Sciatic nerve (tissue), 2 donors: ENCODE measurements around the gene VSIR. TPM values are rescaled to one million over a fixed set of nuclear protein-coding genes. Genes with fewer than 3 reads are reported as not detected.
A peak's percentile ranks its signal among the peaks of the same experiment; 100 is the strongest.

Experiments used
- ATAC-seq: fragments of 200-7000 bp; cut with Tn5 transposase; one replicate; pipeline ENCODE4 v1.9.1; 2020; ENCODE audit warnings: mild to moderate bottlenecking, moderate library complexity
- DNase-seq: peaks from one replicate; pipeline ENCODE4 v3.0.0-alpha.2; 2020; ENCODE audit warnings: low spot score
- intact Hi-C: fragments of 100-400 bp; cut with DNase I; formaldehyde crosslinking; loops from one replicate; pipeline ENCODE4 v1.14.2; 2022
- total RNA-seq: library from RNA; stranded (reverse); fragmentation: NEBNext Ultra II Directional; extraction: Animal tissue kit (Norgen Biotek cat#: 25700); gene quantifications from one replicate; pipeline ENCODE4 v1.2.1, GENCODE V29; 2021
- donor health status: DM: no; HTN: no; CAD: no.
- donor health status: DM: no; HTN: no; CAD: no.

VSIR gene
- total RNA-seq, 1 donor from 2014 or later = 171 TPM

GRCh38 chr10:71723311-71723710, 50.0 kb downstream of the VSIR start:
- DNase-seq (no peak), ATAC-seq (no peak)
- intact Hi-C loops = no loop called here

- DNase-seq (no peak), ATAC-seq (no peak)
- intact Hi-C loops = no loop called here
Measured at GRCh38 chr10:71722849-71723248, 50.5 kb downstream of the VSIR start.

- intact Hi-C loops = no loop called here
- ATAC-seq (no peak), DNase-seq (no peak)
Measured at GRCh38 chr10:71721313-71721712, 52.0 kb downstream of the VSIR start.

GRCh38 chr10:71720288-71720687, 53.0 kb downstream of the VSIR start:
- intact Hi-C loops = no loop called here
- DNase-seq = no peak
- ATAC-seq = no peak

DNA sequence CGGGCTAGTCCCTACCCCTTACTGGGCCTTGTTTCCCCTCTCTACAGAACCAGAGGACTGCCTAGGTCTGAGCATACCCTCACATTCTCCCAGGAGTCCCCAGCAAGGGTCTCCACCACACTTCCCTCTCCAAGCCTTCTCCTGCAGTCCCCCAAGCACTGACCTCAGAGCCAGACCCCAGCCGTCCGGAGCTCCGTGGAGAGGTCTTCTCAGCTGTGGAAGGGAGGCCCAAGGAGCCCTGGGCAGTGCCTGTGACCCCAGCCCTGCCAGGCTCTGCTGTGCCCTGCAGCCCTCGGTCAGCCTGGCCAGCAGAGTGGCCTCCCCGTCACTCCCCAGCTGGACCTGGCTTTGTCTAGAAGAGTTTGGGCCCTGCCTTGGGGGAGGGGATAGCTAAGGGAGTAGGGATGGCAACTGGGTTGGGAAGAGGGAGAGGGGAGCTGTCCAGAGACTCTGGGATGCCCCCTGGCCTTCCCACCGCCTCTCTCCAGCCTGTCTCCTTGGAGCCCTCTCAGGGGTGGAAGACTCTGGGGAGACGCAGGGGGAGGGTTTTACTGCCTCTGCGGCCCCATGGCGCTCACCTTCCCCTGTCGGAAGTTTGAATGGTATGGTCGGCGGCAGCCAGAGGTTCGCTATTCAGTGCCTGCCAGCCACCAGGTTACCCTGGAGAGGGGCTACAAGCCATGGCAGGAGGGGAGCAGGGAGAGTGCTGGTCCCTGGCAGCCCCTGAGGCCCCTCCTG, 53.7 kb downstream of the VSIR start, which contains the start of gene C10orf105:
C10orf105 (minus strand) TSS at position 315 of the 738 bp plus-strand sequence. CDS start 3,441 bp downstream, outside the sequence.
- no peak for DNase-seq
- intact Hi-C loops = loop anchor here (5.0 kb wide), 1 partner anchor 53 kb away; the partner anchor contains the start of gene VSIR
- peak; percentile 4 for ATAC-seq

DNA sequence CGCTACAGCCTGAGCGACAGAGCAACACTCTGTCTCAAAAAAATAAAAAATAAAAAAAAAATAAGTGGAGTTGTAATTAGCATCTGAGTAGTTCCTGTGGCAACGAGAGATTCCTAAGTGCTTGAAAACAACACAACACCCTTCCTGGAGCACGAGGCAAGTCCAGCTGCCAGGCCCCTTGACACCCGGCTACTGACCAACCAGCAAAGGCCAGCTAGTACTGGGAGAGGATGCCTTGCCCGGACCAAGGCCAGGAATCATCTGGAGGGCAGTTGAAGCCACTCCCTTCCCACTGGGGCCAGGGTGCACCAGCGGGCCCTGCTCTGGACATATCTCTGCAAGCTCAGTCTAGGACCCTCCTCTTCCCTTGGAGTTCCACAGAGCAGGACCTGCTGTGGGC, 54.3 kb downstream of the VSIR start:
- DNase-seq = no peak
- intact Hi-C loops = loop anchor here (5.0 kb wide), 1 partner anchor 53 kb away; the partner anchor contains the start of gene VSIR
- ATAC-seq = peak; percentile 84

GRCh38 chr10:71718165-71718698, 55.1 kb downstream of the VSIR start:
- intact Hi-C loops = loop anchor here (5.0 kb wide), 1 partner anchor 54 kb away; the partner anchor contains the start of gene VSIR
- DNase-seq = no peak
- no peak for ATAC-seq

DNA sequence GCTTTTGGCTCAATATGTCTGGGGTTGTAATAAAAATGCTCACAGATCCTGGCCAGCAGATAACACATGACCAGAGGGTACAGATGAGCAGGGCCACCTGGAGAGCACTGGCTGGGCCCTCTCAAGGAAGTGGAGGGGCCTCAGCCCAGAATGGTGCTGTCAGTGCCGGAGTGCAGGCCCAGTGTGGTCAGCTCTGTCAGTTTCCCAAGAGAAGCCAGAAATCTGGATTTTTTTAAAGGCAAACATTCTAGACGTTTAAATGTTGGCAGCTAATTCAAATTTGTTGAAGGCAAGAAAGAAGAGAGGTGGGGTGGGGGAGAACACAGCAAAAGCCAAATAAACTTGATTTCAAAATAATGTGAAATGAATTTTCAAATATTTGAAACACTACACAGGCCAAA, 55.8 kb downstream of the VSIR start:
- intact Hi-C loops = loop anchor here (5.0 kb wide), 1 partner anchor 55 kb away; the partner anchor contains the start of gene VSIR
- ATAC-seq = no peak
- no peak for DNase-seq

DNA sequence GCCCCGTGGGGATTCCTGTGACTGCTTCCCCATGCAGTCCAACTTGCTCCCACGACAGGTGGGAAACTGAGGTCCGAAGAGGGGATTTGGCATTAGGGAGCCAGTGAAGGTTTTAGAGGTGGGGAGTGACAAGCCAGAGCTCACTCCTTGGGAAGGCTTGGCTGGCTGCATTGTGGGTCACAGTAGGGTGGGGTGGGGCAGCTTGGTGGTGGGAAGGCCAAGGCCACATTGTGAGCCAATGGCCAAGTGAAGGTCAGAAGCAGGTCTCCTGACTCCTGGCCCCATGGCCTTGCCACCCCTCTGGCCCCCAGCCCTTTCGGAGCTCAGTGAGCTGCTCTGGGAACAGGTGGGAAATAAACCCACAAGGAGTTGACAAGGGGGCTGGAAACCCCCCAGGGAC, 56.3 kb downstream of the VSIR start:
- intact Hi-C loops = loop anchor here (5.0 kb wide), 1 partner anchor 55 kb away; the partner anchor contains the start of gene VSIR
- ATAC-seq (no peak), DNase-seq (no peak)

DNA sequence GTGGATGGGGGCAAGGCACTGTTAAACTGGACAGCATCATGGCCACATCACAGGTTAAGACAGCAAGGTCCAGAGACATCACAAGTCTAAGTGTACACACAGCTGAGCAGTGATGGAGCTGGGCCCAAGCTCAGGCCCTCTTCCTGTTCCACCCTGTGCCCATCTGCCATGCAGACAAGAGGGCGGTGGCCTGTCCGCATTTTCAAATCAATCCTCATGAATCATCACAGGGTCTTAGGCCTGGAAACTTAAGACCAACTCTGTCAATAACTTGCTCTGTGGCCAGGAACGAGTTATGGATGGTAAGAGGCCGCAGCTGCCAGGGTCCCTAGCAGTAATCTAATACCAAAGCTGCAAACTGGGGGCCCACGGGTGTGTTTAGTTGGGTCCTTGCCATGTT, 56.9 kb downstream of the VSIR start:
- ATAC-seq (no peak), DNase-seq (no peak)
- intact Hi-C loops = loop anchor here (5.0 kb wide), 1 partner anchor 56 kb away; the partner anchor contains the start of gene VSIR

- no peak for ATAC-seq
- no peak for DNase-seq
- intact Hi-C loops = loop anchor here (5.0 kb wide), 1 partner anchor 56 kb away; the partner anchor contains the start of gene VSIR
Measured at GRCh38 chr10:71715860-71716259, 57.5 kb downstream of the VSIR start.

- intact Hi-C loops = loop anchor here (5.0 kb wide), 1 partner anchor 57 kb away; the partner anchor contains the start of gene VSIR
- DNase-seq = no peak
Measured at GRCh38 chr10:71715026-71715425, 58.3 kb downstream of the VSIR start.

GRCh38 chr10:71714592-71714991, 58.7 kb downstream of the VSIR start:
- DNase-seq (no peak), ATAC-seq (no peak)
- intact Hi-C loops = no loop called here

More at GRCh38 chr10:71715026-71715425, 58.3 kb downstream of the VSIR start:
- ATAC-seq = no peak

DNA sequence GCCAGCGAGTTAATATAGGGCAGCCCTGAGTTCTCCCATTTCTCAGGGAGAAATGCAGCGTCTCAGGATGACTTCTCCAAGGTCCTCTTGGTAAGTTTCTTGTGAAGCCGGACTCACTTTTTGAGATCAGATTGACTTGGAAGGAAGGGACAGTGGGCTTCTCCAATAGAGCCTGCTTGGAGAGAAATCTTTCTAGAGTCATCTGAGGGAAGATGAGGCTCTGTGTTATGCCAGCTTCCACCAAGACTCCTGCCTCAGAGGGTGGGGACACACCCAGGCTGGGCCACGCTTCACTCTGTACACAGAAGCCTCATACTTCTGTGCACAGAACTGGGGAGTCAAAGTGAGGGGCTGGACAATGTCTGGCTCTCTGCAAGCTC, 59.3 kb downstream of the VSIR start:
- no peak for DNase-seq

DNA sequence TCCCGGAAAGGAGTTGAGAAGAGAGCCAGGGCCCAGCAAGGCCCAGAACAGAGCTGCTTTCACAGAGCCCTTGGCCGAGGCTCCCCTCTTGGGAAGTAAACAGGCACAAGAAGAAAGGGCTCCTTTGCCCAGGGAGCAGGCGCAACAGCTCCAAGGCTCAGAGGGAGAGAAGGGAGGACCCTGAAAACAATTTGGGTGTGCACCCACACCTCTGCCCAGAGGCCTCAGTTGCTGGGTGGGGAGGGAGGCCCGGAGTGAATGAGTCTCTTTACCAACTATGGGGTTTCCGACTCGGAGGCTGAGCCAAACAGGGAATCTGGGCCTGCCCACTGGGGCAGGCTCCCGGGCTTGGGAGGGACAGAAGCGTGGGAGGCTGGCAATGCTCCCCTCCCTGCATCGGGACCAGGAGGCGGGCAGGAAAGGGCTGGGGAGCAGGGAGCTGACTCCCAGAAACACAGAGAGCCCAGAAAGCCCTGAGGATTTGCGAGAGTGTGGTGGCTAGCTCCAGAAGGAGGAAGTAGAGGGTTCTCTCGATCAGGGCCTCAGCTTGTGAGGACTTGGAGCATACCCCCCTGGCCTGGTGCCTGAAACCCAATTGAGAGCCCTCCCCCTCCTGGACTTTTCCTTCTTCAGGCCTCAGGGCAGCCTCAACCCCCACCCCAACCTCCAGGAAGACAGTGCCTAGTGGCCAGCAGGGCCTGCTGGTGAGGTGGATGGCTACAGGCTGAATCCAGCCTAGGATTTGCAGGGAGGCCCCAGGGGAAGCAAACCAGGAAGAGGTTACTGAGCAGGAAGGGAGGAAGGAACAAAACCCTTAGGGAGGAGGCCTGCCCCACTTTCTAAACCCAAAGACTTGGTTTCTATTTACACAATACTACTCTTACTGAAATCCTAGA, 59.9 kb downstream of the VSIR start:
- intact Hi-C loops = no loop called here
- ATAC-seq (peak; percentile 87), DNase-seq (peak; percentile 93)

More for the DNA sequence above, 59.3 kb downstream of the VSIR start:
- intact Hi-C loops = no loop called here
- ATAC-seq = no peak

DNA sequence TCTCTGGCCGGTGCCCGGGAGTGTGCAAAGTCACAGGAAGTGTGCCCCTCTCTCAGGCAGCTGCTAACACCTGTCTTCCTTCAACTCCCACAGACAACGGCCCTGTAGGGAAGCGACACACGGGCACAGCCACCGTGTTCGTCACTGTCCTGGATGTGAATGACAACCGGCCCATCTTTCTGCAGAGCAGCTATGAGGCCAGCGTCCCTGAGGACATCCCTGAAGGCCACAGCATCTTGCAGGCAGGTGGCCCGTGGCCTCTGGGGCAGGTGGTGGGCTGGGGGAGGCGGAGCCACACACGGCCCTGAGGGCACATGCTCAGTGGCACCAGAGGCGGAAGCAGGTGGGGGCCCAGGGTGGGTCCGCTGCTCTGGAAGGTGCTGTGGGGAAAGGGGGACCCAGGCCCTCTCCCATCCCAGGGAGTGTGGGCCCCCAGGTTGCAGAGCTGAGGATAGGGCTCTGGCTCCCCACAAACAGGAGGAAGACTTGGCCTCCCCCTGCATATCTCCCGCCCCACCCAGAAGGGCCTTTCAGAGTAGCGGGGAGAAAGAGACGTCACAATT, 60.7 kb downstream of the VSIR start:
- ATAC-seq = no peak
- DNase-seq = no peak
- intact Hi-C loops = no loop called here

- DNase-seq (no peak), ATAC-seq (no peak)
- intact Hi-C loops = no loop called here
Measured at GRCh38 chr10:71712170-71712569, 61.1 kb downstream of the VSIR start.

GRCh38 chr10:71711052-71711623, 62.2 kb downstream of the VSIR start:
- DNase-seq = no peak

DNA sequence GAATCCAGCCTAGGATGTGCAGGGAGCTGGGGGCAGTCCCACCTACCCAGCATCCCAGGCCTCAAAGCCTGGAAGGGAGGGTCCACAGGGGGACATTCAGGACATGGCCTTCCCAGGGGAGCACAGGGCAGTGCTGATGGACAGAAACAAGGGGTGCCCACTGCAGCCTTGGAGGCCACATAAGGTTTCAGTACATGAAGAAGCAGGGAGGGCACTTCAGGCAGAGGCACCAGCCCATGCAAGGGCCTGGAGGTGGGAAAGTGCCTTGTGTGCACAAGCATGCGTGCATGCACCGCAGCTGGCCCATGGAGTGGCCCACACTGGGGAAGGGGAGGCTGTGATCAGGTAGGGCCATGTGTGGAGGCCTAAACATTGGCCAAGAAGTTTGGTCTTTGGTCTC, 62.8 kb downstream of the VSIR start:
- DNase-seq = no peak
- intact Hi-C loops = no loop called here
- no peak for ATAC-seq

More at GRCh38 chr10:71711052-71711623, 62.2 kb downstream of the VSIR start:
- intact Hi-C loops = no loop called here
- no peak for ATAC-seq
